Measurements from ENCODE around the gene SLC17A2.

SLC17A2 gene, protein sequence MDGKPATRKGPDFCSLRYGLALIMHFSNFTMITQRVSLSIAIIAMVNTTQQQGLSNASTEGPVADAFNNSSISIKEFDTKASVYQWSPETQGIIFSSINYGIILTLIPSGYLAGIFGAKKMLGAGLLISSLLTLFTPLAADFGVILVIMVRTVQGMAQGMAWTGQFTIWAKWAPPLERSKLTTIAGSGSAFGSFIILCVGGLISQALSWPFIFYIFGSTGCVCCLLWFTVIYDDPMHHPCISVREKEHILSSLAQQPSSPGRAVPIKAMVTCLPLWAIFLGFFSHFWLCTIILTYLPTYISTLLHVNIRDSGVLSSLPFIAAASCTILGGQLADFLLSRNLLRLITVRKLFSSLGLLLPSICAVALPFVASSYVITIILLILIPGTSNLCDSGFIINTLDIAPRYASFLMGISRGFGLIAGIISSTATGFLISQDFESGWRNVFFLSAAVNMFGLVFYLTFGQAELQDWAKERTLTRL

DNA sequence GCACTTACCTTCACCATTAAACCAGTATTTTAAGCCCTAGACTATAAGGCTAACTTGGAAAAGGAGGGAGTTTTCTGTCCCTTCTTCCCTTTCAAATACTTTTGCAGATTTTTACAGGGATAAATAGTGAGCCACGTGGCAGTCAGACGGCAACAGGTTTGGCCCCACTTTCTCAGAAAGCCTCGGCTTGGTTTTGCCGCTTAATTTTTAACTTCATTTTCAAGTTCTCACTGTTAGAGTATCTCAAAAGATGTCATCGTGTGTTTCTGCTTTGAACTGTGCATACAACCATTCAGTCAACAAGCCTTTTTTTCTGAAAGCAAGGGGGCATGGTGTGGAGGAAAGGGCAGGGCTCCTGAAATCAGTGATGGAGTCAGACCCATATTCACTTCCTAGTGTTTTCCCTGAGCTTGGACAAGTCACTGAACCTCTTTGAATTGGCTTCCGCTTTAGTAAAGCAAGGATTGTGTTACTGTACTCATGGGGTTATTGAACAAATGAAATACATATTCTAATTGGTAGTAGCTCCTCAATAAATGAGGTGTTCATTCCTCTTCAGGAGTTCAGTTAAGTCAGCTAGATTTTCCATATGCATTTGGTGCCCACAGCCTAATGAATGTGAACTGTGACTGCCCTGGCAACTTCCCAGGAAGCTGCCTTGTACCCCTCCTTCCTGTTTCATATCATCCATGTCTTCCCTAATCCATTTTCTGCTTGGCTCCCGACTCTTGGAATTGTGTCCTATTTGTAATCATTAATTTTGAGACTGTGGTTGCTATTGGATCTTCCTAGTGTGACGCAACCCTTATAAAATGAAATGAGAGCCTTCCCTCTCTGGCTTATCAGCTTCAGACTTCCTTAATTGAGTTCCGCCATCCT lies at the start of gene SLC17A2:
Gene SLC17A2 (minus strand): TSS at position 160 of the 879 bp plus-strand sequence. CDS start 4,895 bp downstream, outside the sequence.
- no peaks in the 10 kb centered on the region for H3K36me3 Mint-ChIP-seq (ENCODE audit: low read depth)
- H3K4me1 Mint-ChIP-seq: no peaks in the 10 kb centered on the region
- TF ChIP-seq, protein P1, sequence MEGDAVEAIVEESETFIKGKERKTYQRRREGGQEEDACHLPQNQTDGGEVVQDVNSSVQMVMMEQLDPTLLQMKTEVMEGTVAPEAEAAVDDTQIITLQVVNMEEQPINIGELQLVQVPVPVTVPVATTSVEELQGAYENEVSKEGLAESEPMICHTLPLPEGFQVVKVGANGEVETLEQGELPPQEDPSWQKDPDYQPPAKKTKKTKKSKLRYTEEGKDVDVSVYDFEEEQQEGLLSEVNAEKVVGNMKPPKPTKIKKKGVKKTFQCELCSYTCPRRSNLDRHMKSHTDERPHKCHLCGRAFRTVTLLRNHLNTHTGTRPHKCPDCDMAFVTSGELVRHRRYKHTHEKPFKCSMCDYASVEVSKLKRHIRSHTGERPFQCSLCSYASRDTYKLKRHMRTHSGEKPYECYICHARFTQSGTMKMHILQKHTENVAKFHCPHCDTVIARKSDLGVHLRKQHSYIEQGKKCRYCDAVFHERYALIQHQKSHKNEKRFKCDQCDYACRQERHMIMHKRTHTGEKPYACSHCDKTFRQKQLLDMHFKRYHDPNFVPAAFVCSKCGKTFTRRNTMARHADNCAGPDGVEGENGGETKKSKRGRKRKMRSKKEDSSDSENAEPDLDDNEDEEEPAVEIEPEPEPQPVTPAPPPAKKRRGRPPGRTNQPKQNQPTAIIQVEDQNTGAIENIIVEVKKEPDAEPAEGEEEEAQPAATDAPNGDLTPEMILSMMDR (IDR thresholded peaks at IDR 0.05): no peak
- H3K27ac Mint-ChIP-seq: peak within 1 kb of the TSS; percentile 7
- H3K27me3 Mint-ChIP-seq (ENCODE audit: low read depth, poor library complexity): peaks cover under 1% of the 10 kb centered on the region
- no peak for DNase-seq
- H3K4me3 Mint-ChIP-seq: no peak within 1 kb of the TSS
- H3K9me3 Mint-ChIP-seq: no peaks in the 10 kb centered on the region

DNA sequence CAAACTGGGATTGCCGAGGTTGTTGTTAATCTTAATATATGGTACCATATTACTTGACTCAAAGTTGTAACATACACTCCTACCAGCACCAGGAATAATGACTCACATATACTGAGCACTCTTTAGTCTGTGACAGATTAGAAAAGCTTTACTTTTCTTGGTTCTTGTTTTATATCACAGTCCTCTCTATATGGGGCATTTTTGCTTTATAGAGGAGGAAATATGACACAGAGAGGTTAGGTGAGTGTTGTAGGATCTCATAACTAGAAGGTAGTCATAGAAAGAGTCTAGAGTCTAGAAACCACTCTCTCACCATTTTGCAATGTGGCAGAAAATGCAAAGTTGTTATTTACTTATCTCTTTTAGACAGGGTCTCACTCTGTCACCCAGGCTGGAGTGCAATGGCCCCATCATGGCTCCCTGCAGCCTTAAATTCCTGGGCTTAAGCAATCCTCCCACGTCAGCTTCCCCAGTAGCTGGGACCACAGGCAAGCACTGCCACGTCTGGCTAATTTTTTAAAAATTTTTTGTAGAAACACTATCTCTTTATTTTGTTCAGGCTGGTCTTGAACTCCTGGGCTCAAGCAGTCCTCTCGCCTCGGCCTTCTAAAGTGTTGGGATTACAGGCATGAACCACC lies 45.6 kb upstream of the SLC17A2 start:
- Mint-ChIP-seq H3K36me3 (ENCODE audit: low read depth) (peaks cover 10% of the 10 kb centered on the region), H3K9me3 (no peaks in the 10 kb centered on the region)

DNA sequence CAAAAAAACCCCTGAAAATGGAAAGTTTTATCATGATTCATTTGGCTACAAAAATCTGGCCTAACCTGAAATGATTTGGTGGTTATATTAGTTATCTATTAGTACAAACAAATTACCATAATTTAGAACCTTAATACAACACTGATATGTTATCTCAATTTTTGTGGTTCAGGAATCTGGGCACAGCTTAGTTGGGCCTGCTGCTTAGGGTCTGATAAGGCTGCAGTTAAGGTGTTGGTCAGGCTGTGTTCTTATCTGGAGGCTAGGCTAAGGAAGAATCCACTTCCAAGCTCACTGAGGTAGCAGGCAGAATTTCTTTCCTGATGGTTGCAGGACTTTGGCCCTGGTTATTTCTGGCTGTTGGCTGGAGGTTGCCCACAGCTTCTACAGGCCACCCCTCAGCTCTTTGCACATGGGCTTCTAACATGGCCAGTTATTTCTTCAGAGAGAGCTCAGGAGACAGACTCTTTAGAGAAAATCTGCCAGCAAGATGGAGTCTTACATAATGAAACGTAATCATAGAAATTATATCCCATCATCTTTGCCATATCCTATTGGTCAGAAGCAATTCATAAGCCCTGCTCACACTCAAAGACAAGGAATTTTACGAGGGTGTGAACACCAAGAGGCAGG lies 43.5 kb upstream of the SLC17A2 start:
- DNase-seq: no peak
- peaks cover 15% of the 10 kb centered on the region for H3K36me3 Mint-ChIP-seq (ENCODE audit: low read depth)
- H3K27me3 Mint-ChIP-seq (ENCODE audit: low read depth, poor library complexity): peaks cover 3% of the 10 kb centered on the region
- no peak overlapping the region for H3K4me3 Mint-ChIP-seq
- TF ChIP-seq, protein P1 (IDR thresholded peaks at IDR 0.05): no peak
- H3K9me3 Mint-ChIP-seq: no peaks in the 10 kb centered on the region
- peaks cover 35% of the 10 kb centered on the region for H3K4me1 Mint-ChIP-seq
- H3K27ac Mint-ChIP-seq: no peak overlapping the region

More for the DNA sequence above, 45.6 kb upstream of the SLC17A2 start:
- DNase-seq: no peak
- Mint-ChIP-seq H3K4me1 (peaks cover 21% of the 10 kb centered on the region), H3K27me3 (ENCODE audit: low read depth, poor library complexity) (no peaks in the 10 kb centered on the region), H3K27ac (peak overlapping the region; percentile 76), H3K4me3 (no peak overlapping the region)
- TF ChIP-seq, protein P1 (IDR thresholded peaks at IDR 0.05): no peak

DNA sequence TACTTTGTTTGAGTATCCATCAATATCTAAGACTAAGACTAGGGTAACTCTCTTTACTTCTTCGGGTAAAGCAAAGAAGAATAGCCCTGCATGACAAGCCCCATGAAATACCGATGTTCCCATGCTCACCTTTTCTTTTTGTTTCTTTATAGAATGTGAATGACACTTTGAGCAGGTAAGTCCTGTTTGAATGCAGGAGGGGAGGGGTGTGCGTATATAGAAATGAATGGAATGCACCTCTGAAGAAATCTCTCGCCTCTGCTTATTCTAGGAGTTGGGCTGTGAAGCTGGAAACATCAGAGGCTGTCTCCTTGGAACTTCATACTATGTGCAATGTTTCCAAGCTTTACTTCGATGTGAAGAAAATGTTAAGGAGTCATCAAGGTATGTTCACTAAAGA lies 42.4 kb upstream of the SLC17A2 start:
- no peak overlapping the region for H3K4me3 Mint-ChIP-seq
- no peak overlapping the region for H3K27ac Mint-ChIP-seq
- peaks cover 35% of the 10 kb centered on the region for H3K4me1 Mint-ChIP-seq
- peaks cover 19% of the 10 kb centered on the region for H3K36me3 Mint-ChIP-seq (ENCODE audit: low read depth)
- H3K27me3 Mint-ChIP-seq (ENCODE audit: low read depth, poor library complexity): peaks cover 3% of the 10 kb centered on the region
- H3K9me3 Mint-ChIP-seq: no peaks in the 10 kb centered on the region
- no peak for DNase-seq
- TF ChIP-seq, protein P1 (IDR thresholded peaks at IDR 0.05): no peak

DNA sequence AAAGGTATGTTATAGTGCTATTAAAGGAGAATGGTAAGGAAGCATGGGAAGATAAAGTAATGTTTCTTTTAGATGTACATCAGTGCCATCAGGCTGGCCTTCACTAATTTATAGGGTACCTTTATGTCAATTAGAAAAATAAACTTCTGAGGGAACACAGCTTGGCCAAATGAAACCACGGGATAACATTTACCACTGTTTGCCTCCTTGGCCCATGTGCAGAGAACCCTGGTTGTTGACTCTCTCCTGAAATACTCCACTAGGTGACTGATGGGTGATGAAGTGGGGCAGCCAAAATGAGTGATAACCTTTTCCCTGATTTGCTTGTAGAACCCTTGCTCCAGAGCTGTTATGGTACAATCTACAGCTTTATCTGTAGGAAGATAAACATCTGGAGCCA lies 41.6 kb upstream of the SLC17A2 start:
- Mint-ChIP-seq H3K27ac (peak overlapping the region; percentile 26), H3K9me3 (no peaks in the 10 kb centered on the region), H3K27me3 (ENCODE audit: low read depth, poor library complexity) (peaks cover 3% of the 10 kb centered on the region), H3K4me1 (peaks cover 35% of the 10 kb centered on the region), H3K4me3 (no peak overlapping the region), H3K36me3 (ENCODE audit: low read depth) (peaks cover 23% of the 10 kb centered on the region)
- TF ChIP-seq, protein P1 (IDR thresholded peaks at IDR 0.05): no peak
- no peak for DNase-seq
